ENCODE results near the gene SPTAN1. TPM values are rescaled to one million over a fixed set of nuclear protein-coding genes. Genes with fewer than 3 reads are reported as not detected.

Gene SPTAN1
- 125 to 161 TPM (median 144 TPM) in 5 replicates for total RNA-seq (2022; extraction: Qiagen RNA extraction; ENCODE audit: low read depth)

GRCh38 chr9:128552153-128552743 is at the start of gene SPTAN1:
TSS of gene SPTAN1 (plus strand) at chr9:128552587. CDS start at chr9:128566741, 14,154 bp downstream.

GRCh38 chr9:128504485-128505413 is 47.6 kb upstream of the SPTAN1 start, which contains the start of gene GLE1:
TSS of gene GLE1 (plus strand) at chr9:128504719. CDS start at chr9:128504806, 87 bp downstream.

GRCh38 chr9:128656416-128657343 is 104.3 kb downstream of the SPTAN1 start, which contains the start of gene DYNC2I2:
TSS of gene DYNC2I2 (minus strand) at chr9:128656847. CDS start at chr9:128656726, 121 bp downstream.

Other genes with a start within 250 kb of the SPTAN1 start
- 43.6 to 69.6 TPM (median 48.8 TPM) in 5 replicates for gene TRUB2, start 230.1 kb upstream of the SPTAN1 start, total RNA-seq (2022; extraction: Qiagen RNA extraction; ENCODE audit: low read depth)
- 47.8 to 60.9 TPM (median 58.4 TPM) in 5 replicates for gene COQ4, start 229.7 kb upstream of the SPTAN1 start, total RNA-seq (2022; extraction: Qiagen RNA extraction; ENCODE audit: low read depth)
- 32.1 to 49.1 TPM (median 43.3 TPM) in 5 replicates for gene SLC27A4, start 212.1 kb upstream of the SPTAN1 start, total RNA-seq (2022; extraction: Qiagen RNA extraction; ENCODE audit: low read depth)
- 61.4 to 87.4 TPM (median 84.2 TPM) in 5 replicates for gene URM1, start 181.2 kb upstream of the SPTAN1 start, total RNA-seq (2022; extraction: Qiagen RNA extraction; ENCODE audit: low read depth)
- gene CERCAM, start 131.7 kb upstream of the SPTAN1 start, total RNA-seq (2022; extraction: Qiagen RNA extraction; ENCODE audit: low read depth) = 30.4 to 41.3 TPM (median 35.0 TPM) in 5 replicates
- 26.0 to 30.5 TPM (median 29.0 TPM) in 5 replicates for gene ODF2, start 96.6 kb upstream of the SPTAN1 start, total RNA-seq (2022; extraction: Qiagen RNA extraction; ENCODE audit: low read depth)
- 27.9 to 31.6 TPM (median 29.9 TPM) in 5 replicates for gene GLE1, start 47.9 kb upstream of the SPTAN1 start, total RNA-seq (2022; extraction: Qiagen RNA extraction; ENCODE audit: low read depth)
- 91.4 to 140 TPM (median 134 TPM) in 5 replicates for gene DYNC2I2, start 104.3 kb downstream of the SPTAN1 start, total RNA-seq (2022; extraction: Qiagen RNA extraction; ENCODE audit: low read depth)
- 401 to 564 TPM (median 434 TPM) in 5 replicates for gene SET, start 136.6 kb downstream of the SPTAN1 start, total RNA-seq (2022; extraction: Qiagen RNA extraction; ENCODE audit: low read depth)
- gene PKN3, start 149.9 kb downstream of the SPTAN1 start, total RNA-seq (2022; extraction: Qiagen RNA extraction; ENCODE audit: low read depth) = 11.0 to 16.7 TPM (median 14.9 TPM) in 5 replicates
- gene ZDHHC12, start 171.5 kb downstream of the SPTAN1 start, total RNA-seq (2022; extraction: Qiagen RNA extraction; ENCODE audit: low read depth) = 55.5 to 94.9 TPM (median 86.5 TPM) in 5 replicates
- 12.0 to 16.3 TPM (median 15.4 TPM) in 5 replicates for gene ZER1, start 219.3 kb downstream of the SPTAN1 start, total RNA-seq (2022; extraction: Qiagen RNA extraction; ENCODE audit: low read depth)
- gene TBC1D13, start 234.7 kb downstream of the SPTAN1 start, total RNA-seq (2022; extraction: Qiagen RNA extraction; ENCODE audit: low read depth) = 18.0 to 21.8 TPM (median 20.2 TPM) in 5 replicates